Stromal cell of bone marrow (primary cell): ENCODE results near the gene MAN1A1.

Source experiments
- DNase-seq: peaks from one replicate; pipeline ENCODE4 v3.0.0-alpha.2; 2012; ENCODE audit warnings: low read depth

MAN1A1 gene

GRCh38 chr6:119346450-119346849, 3.1 kb downstream of the MAN1A1 start:
- DNase-seq, result no peak

DNA sequence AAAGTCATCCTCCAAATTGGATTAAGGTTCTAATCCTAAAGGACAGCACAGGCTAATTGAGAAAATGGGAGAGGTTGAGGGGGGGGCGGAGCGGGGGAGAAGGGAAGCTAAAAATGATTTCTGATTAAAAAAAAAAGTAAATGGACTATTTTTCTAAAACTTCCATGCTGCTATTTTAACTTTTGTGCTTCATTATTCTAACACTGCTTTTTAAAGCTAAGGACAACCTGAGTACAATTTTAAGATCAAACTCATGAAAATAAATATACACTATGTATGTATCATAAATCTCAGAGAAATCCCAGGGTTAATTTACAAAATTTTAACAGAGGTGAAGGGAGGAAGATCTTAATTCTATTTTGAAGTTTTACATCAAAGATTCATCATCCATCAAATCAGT, 4.4 kb downstream of the MAN1A1 start:
- no peak for DNase-seq

DNA sequence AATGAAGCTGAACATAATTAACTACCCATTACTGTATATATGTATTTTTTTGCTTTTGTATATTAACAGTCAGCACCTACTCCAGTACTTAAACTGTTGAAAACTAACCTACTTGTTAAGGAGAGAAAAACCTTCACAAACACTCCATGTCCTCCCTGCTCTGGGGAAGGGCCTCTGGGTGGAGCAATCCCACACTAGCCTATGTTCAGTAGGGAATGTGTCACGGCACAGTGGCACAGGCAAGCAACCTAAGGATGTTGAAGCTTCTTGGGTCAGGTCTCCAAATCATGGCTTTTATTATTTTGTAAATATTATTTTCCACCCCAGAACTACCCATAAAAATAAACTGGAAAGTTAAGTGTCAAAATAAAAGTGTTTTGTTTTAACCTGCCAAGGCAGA, 5.3 kb downstream of the MAN1A1 start:
- DNase-seq, result no peak

GRCh38 chr6:119343573-119344146, 5.9 kb downstream of the MAN1A1 start:
- DNase-seq, result no peak

- no peak for DNase-seq
Measured at GRCh38 chr6:119343167-119343566, 6.4 kb downstream of the MAN1A1 start.

DNA sequence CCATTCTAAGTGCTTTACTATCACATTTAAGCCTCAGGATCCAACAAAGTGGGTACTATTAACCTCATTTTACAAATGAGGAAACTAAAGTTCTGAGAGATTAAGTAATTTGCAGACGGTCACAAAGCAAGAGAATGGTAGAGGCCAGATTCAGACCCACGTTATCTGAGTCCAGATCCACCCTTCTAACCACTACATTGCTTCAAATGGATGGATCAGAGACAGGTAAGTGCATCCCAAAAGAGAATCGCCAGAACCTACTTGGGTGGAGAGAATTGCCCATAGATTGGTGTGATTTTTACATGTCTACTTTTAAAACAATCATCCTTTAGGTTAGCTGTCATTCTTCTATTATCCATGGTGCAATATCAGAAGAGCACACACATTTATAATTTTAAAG, 7.1 kb downstream of the MAN1A1 start:
- no peak for DNase-seq

DNA sequence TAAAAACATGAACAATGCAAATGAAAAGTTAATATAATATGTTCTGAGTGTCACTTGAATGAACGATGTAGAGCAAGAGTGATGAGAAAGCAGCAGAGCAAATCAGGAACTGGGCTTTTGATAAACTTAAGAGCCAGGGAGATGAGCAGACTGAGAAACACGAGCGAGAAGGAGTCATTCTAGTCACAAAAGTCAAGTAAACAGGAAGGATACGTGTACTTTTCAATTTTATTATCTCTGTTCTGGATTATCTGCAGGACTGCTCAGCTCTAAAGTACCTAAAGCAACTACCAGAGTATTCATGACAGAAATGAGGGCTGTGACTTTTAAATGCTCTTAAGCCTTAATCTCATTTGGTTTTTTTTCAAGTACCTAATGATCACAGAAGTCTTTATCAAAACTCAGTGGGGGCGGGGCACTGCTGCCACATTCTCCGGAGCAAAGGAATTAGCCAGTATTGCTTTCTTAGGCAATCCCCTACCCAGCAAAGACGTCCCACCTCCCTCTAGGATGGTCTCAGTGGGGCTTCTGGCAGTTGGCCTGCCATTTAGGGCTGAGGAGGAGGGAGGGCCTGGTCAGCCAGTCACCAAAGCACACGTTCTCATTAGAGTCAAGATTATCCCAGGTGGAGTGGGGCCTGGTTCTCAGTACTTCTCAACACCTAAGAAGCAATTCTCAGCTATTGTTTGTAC, 8.6 kb downstream of the MAN1A1 start:
- no peak for DNase-seq

DNA sequence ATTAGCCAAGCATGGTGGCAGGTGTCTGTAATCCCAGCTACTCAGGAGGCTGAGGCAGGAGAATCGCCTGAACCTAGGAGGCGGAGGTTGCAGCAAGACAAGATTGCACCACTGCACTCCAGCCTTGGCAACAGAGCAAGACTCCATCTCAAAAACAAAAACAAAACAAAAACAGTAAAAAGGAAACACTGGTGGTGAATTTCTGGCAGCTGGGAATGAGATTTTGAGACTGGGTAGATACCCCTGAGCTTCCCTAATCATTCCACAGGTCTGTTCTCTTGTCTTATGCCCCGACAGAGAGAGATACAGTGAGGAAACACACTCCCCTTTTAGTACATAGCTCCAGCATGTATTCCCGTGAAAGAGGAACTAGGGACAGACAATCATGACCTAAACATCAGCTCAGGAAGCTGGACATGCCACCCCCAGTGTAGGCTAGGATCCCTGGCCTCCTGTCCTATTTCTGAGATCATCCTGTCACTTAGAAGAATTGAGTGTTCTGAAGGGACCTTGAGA, 9.6 kb downstream of the MAN1A1 start:
- no peak for DNase-seq

DNA sequence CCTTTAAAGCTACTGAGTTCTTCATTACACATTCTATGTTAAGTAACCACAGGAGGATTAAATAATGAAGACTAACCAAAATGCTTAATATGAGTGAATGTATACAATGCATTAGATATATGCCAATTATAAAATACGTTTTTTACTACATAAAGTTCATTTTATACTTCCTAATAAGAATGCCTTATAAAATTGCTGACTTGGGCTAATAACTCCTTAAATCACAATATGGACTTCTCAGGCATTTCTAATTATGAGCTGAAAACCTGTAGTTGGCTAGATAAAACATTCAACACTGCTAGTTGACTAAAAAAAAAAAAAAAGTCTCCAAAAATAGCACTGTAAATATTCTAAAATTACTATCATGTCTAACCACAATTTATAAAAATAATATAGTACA, 11.8 kb downstream of the MAN1A1 start:
- DNase-seq, result no peak

DNA sequence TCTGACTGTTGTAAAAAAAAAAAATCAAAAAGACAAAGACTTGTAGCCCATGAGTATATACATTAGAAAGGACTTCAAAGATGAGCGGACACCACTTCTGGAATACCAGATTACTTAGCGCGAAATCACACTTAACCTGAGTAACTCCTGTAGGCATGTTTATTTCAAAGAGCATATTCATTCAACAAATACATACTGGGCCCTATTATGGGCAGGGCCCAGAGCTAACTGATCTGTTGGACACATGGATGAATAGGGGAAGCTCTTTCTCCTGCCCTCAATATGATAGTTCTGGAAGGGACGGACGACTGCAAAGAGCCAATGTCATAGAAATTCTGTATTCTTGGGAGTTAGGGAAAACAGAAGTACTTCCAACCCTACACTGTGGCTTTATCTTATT, 12.3 kb downstream of the MAN1A1 start:
- no peak for DNase-seq

DNA sequence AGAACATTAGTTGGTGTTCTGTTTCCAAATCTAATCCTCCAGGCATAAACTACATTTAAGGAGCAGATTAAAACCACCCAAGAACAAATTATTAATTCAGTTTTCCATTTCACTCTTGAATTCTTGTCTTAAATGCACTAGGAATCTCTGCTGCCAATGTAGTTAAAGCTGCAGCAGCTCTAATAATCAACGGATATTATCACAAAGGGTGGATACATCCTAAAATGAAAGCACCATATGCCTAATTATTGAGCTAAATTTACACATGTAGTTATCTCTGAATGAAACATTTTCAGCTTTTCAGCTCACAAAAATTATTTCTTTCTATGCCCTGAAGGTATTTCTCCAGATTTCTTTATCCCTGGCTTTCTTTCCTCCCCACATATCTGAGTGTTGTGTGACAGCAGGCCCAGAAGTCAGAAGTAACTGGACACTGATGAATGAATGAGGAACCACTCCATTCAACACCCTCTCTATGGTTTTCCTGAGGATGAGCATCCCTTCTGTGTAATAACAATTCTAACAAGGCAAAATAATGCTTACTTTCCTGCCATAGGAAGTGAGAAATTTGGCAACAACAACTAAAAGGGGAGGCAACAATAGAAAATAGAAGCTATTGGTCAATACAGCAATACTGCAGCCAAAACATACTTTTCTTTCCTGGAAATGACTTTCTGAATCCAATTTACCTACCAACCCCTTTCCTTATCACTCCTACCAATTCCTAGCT, 14.9 kb downstream of the MAN1A1 start:
- no peak for DNase-seq

DNA sequence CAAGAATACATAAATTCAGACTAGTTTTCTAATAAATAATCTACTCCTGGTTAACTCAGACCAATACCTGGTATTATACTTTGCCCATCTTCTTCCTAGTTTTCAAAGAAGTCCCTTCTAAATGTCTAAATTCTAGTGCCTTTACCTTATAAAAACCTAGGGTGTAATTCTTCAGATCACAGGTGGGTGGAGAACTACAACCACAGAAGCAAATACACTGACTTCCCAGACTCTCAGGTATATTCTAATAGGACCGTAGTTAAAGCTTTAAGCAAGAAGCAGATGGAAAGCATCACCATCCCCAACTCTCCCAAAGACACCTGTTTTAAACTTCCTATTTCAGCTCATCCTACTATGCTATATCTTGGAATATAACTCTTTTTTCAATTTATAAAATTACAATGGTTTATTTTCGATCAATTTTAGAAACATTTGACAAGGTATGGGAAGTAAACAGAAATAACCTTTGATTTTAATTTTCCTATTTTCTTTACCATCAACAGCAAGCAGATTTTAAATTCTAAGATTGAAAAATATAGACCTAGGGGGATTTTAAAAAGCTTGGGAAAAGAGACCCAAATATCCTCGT, 15.8 kb downstream of the MAN1A1 start:
- no peak for DNase-seq

GRCh38 chr6:119333063-119333609, 16.4 kb downstream of the MAN1A1 start:
- no peak for DNase-seq

DNA sequence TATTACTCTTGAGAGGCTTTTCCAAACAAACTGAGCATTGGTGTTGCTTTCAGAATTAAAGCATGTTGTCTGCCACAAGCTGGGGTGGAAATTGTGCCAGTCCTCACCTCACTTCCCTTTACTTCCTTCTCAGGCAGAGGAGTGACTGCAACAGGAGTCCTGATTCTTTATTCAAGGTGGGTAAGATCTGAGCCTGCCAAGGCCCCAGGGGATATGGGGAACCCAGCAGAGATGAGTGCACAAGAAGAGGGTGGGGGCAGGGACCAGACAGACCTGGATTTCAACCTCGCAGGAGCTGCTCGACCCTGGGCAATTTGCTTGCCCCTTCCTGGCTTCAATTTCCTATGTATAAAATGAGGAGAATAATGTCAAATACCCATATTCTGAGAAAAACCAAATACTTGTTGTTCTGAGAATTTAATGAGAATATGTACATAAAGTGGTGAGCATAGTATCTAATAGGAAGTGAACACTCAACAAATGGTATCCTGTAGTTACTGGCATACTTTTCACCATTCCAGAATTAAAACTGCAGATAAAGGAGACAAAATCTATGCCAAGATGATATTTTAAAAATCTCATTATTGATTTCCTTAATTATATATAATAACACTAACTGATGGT, 17.8 kb downstream of the MAN1A1 start:
- no peak for DNase-seq

- DNase-seq, result no peak
Measured at GRCh38 chr6:119330520-119331113, 18.9 kb downstream of the MAN1A1 start.

- DNase-seq, result no peak
Measured at GRCh38 chr6:119329794-119330180, 19.8 kb downstream of the MAN1A1 start.

DNA sequence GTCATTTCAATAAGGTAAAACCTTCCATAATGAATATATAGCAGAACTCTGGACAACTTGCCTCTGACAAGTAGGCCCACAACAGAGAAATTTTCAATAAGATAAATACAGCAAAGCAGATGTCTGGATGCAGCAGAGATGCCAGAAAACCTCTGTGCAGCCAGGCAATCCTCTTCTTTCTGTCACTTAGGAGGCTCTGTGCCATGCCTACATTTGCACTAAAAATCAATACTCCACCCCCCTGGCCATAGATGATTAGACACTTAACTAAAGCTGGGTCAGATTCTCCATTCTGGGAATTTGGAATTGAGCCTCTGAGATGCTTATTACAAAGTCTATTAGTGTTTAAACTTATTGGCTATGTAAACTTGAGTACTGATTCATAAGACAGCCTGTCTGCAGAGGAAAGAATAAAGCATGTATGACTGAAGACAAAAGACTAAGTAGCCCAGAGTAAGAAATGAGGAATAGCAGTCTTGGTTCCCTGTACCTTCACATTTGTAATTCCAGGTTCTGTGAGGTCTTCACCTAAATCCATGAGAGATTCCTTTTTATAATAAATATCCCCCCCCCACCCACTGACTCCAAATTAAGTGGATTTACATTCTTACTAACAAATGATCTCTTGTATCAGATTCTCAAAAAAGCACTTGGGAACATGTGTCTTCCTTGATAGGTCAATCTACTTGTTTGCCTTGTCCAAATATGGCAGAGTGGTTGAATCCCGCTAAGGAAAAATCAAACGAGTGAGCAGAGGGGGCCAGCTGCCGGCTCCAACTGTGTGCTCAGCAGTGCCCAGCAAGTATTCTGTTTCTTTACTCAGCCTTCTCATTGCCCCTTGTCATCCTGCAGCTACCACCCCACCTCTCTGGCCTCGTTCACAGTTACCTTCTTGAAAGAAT, 20.4 kb downstream of the MAN1A1 start:
- DNase-seq, result no peak

- DNase-seq, result no peak
Measured at GRCh38 chr6:119328254-119328653, 21.3 kb downstream of the MAN1A1 start.

GRCh38 chr6:119327810-119328209, 21.8 kb downstream of the MAN1A1 start:
- no peak for DNase-seq

GRCh38 chr6:119326291-119327005, 23.1 kb downstream of the MAN1A1 start:
- DNase-seq, result no peak
